Measurements from ENCODE around the gene DOCK6.

The DOCK6 gene

GRCh38 chr19:11273989-11274388, 11.7 kb upstream of the DOCK6 start:
- DNase-seq (ENCODE audit: low read depth) = no peak

DNA sequence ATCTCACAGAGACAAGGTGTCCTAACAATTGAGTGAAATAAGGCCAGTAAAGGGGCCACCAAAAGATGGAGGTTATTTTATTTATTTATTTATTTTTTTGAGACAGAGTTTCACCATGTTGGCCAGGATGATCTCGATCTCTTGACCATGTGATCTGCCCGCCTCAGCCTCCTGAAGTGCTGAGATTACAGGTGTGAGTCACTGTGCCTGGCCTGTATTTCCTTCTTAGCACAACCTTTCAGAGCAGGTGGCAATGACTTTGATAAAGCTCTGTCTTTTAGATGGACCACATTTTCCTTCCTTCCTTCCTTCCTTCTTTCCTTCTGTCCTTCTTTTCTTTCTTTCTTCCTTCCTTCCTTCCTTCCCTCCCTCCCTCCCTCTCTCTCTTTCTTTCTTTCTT, 11.0 kb upstream of the DOCK6 start:
- DNase-seq (ENCODE audit: low read depth) = no peak

- DNase-seq (ENCODE audit: low read depth) = no peak
Observed at GRCh38 chr19:11269408-11269807, 7.1 kb upstream of the DOCK6 start.

GRCh38 chr19:11268783-11269267, 6.5 kb upstream of the DOCK6 start:
- no peak for DNase-seq (ENCODE audit: low read depth)

DNA sequence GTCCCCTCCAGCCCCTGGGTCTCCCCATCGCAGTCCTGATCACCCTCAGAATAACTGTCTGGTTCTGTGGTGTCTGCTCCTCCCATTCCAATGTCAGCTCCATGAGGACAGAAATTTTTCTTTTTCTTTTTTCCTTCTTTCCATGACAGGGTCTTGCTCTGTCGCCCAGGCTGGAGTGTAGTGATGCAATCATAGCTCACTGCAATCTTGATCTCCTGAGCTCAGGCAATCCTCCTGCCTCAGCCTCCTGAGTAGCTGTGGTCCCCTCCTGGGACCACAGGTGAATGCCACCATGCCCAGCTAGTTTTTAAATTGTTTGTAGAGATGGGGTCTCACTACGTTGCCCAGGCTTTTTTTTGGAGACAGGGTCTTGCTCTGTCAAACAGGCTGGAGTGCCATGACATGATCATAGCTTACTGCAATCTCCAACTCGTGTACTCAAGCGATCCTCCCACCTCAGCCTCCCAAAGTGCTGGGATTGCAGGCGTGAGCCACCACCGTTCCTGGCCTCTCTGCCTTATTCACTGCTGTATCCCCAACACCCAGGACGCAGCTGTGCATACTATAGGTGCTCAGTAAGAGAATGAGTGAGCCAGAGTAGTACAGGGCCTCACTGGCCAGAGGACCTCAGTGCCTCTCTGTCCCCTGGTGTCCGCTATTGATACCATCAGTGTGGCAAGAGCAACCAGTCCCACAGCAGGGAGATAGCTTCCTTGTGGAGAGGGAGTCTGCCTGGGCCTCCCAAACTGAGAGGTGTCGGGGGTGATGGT, 5.2 kb upstream of the DOCK6 start:
- DNase-seq (ENCODE audit: low read depth) = no peak

- no peak for DNase-seq (ENCODE audit: low read depth)
Observed at GRCh38 chr19:11265785-11266236, 3.5 kb upstream of the DOCK6 start.

DNA sequence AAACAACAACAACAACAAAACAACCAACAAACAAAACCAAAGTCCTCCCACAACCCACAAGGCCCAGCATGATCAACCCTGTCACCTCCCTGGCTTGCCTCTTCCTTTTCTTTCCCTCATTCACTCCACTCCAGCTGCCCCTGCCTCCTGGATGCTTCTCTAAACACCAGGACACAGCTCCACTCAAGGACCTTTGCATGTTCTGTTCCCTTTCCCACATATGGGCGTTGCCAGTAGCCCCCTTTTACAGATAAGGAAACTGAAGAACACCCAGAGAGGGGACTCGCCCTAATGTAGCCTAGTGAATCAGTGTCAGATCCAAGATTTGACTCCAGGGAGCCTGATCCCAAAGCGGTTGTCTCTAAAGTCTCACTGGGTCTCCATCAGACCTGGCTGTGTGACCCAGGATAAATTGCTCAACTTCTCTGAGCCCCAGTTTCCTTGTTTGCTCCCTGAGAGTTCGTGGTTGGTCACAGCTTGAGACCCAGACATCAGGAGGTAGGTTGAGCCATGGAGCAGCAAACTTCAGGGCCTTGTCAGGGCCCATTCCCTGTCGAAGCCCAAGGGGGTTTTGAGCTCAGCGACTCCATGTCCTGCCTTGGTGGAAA, 3.0 kb upstream of the DOCK6 start:
- DNase-seq (ENCODE audit: low read depth) = no peak

GRCh38 chr19:11264452-11265176, 2.3 kb upstream of the DOCK6 start:
- DNase-seq (ENCODE audit: low read depth) = no peak

DNA sequence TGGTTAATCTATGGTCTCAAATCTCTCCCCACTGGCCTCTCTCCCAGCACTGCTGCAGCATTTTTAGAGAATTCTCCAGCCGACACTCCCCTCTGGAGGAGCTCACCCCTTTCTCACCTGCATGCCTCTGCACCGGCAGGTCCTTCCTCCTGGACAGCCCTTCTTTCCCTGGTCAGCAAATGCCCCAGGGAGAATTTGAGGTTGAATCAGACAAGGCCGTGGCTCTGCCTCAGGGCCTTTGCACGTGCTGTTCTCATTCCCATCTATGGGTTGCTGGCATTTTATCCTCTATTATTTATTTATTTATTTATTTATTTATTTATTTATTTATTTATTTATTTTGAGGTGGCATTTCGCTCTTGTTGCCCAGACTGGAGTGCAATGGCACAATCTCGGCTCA, 1.4 kb upstream of the DOCK6 start:
- no peak for DNase-seq (ENCODE audit: low read depth)

GRCh38 chr19:11261431-11261970, 823 bp downstream of the DOCK6 start:
- DNase-seq (ENCODE audit: low read depth) = no peak

DNA sequence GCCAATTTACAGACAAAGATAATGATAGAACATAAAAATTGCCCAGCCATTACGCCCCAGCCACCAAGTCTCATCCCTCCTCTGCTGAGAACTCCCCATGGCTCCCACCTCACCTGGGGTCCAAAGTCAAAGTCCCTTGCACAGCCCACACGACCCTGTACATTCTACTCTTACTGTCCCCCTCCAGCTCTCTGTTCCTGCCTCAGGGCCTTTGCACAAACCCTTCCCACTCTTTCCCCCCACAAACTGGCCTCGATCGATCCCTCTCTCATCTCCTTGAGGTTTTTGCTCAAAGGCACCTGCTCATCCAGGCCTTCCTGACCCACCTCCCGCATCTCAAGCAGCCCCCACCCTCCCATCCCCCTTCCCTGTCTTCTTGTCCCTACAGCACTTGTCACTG, 1.3 kb downstream of the DOCK6 start:
- no peak for DNase-seq (ENCODE audit: low read depth)

DNA sequence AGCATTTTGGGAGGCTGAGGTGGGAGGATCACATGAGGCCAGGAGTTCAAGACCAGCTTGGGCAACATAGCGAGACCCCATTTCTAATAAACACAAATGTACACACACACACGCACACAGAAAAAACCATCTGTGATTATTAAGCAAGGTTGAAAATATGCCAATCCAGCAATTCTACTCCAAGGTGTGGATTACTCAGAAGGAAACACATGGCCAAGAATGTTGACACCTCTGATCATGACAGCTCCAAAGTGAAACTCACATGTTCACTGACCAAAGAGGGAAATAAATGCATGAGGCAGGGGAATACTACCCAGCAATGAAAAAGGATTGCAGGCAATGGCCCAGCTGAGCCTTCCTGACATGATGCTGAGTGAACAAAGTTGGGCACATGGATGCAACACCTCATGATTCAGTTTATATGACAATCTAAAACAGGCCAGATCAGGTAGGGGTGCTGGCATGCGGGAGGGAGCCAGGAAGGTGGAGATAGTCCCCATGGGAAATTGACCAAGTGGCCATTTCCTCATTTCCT, 4.4 kb downstream of the DOCK6 start:
- DNase-seq (ENCODE audit: low read depth) = no peak

DNA sequence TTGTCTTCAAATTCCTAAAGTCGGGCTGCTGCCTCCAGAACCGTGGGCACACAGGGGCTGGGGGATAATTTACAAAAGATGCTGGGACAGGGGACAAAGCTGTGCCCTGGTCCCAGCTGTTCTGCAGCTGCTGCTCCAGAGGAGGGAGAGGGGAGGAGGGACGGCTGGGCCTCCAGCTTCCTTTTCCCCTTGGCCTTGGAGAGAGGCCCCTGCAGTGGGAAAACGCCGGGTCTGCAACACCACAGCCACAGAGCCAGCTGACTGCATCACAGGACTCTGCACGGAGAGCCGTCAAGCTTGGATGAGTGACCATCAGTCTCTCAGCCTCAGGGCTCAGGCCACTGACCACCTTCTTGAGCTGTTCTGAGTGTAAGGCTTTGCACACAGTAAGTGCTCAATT, 6.1 kb downstream of the DOCK6 start:
- DNase-seq (ENCODE audit: low read depth) = peak; percentile 48

DNA sequence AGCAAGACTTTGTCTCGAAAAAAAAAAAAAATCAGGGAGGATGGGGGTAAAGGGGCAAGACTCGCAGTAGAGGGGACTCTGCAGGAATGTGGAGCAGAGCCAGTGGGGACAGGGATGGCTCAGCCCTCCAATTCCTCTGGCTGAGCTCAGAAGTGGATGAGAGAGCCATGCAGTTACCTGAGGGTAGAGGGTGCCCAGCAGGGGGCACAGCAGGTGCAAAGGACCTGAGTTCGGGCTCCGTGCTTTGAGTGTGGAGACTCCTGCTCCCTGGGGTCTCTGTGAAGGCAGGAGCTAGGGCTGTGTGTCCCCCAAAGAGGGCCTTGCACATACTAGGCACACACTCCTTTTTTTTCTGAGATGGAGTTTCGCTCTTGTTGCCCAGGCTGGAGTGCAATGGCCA, 7.7 kb downstream of the DOCK6 start:
- no peak for DNase-seq (ENCODE audit: low read depth)

DNA sequence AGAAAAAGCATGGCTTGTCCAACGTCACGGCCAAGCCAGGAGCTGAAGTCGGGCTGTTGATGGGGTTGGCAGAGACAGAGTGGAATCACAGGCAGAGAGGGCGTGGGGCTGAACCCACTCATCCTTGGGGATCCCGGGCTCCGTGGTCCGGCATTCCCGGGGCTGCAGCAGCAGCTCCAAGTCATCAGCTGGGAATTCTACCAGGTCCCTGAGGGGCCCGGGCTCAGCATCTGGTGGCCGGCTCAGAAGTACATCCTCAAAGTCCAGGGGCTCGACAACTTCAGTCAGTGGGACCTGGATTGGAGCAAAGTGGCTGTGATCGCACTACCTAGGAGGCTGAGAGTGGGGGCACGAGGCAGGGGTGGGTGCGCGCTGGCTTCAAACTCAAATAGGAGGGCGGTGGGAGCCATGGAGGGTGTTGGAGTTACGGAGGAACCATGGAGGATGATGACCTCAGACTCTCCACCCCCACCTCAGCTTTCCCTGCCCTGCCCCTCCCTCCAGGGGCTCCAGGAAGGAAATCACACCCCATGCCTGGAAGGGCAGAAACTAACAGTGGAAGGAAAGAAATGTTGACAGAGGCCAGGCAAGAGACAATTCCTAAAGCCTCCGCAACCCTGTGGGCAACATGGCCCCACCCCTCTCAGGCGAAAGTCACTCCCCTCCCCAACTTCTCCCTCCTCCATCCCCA, 9.5 kb downstream of the DOCK6 start:
- DNase-seq (ENCODE audit: low read depth) = no peak

DNA sequence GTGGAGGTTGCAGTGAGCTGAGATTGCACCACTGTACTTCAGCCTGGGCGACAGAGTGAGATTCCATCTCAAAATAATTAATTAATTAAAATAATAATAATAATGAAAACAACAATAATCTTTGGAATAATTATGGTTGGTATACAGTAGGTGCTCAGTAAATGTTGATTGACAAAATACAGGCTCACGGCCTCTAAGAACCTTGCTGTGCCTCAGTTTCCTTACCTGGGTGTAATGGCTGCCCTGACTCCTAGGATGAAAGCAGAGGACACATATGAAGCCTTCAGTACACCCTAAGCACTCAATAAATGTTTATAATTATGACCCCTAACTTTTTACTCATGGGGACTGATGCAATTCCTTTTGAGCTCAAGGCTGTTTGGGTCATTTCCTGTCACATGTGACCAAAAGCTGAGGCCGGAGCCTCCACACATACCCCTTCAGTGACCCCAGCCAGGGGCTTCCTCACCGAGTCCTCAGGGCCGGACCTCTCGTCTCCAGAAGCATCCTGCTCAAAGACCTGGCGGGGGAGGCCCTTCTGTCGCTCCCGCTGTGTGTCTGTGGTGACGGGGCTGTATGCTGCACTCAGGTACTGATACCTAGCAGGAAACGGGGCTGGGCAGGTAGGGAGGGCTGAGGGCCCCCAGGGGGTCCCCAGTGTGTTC, 10.5 kb downstream of the DOCK6 start:
- DNase-seq (ENCODE audit: low read depth) = no peak

DNA sequence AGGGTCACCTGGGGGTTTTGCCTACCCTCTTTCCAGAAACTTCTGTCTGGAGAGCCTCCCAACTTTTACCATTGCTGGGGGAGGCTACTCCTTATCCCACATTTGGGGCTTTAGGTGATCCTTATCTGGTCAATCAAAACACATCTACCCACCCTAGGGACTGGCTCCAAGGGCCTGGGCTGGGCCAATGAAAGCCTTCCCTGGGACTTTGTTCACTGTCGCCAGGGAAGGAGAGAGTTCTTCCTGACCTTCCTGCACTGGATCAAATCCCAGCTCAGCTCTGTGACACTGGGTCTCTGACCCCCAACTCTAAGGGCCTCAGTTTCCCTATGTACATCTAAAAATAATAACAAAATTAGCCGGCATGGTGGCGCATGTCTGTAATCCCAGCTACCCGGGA, 11.1 kb downstream of the DOCK6 start:
- DNase-seq (ENCODE audit: low read depth) = no peak

DNA sequence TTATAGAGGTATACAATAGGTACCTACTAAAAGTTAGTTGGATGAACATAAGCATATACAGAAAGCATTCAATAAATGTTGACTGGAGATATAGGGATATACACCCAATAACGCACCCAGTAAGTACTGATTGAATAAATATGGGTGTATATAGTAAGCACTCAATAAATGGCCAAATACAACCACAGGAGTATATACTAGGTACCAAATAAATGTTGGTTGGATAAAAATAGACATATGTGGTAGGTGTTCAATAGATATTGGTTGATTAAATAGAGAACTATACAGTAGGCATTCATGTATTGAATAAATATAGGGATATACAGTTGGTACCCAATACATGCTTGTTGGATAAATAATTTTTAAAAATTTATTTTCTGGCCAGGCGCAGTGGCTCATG, 13.5 kb downstream of the DOCK6 start:
- DNase-seq (ENCODE audit: low read depth) = no peak

GRCh38 chr19:11247934-11248333, 14.4 kb downstream of the DOCK6 start:
- DNase-seq (ENCODE audit: low read depth) = no peak

DNA sequence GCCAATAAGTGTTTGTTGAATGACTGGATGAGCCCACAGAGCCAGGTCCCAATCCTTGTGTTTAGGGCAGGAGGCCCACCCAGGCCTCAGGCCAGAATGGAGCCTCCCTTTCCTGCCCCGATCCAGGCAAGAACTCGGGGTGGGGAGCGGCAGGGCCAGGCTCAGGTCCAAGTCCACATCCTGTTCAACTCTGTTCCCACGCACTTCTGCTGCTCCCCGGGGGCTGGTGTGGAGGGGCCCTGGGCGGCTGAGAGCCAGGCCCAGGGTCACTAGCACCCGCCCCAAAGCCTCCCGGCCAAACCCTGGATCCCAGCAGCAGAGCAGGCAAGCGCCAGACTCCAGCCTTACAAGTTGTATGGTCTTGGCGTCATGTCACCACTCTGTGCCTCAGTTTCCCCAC, 14.9 kb downstream of the DOCK6 start:
- no peak for DNase-seq (ENCODE audit: low read depth)

DNA sequence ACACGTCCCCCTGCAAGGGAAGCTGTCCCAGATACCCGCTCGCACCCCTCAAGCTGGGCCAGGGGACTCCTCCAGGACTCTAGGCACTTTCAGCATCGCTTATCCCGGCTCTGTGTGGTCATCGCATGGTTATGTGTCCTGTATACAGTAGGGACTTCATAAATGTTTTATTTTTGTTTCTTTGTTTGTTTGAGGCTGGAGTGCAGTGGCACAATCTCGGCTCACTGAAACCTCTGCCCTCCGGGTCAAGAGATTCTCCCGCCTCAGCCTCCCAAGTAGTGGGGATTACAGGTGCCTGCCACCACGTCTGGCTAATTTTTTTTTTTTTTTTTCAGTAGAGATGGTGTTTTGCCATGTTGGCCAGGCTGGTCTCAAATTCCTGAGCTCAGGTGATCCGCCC, 15.4 kb downstream of the DOCK6 start:
- no peak for DNase-seq (ENCODE audit: low read depth)
